ENCODE data around the gene MEF2D. TPM values are rescaled to one million over a fixed set of nuclear protein-coding genes. Genes with fewer than 3 reads are reported as not detected.

The MEF2D gene
- total RNA-seq, 1 experiment from 2014 or later = 7.3 TPM

GRCh38 chr1:156525856-156526489, 25.4 kb upstream of the MEF2D start:
- in situ Hi-C loops (cut with HindIII; ENCODE audit: low sequenced_read_pairs) = no loop called here
- no peak for DNase-seq (ENCODE audit: low spot score)

GRCh38 chr1:156525071-156525501, 24.5 kb upstream of the MEF2D start:
- in situ Hi-C loops (cut with HindIII; ENCODE audit: low sequenced_read_pairs) = no loop called here
- no peak for DNase-seq (ENCODE audit: low spot score)

GRCh38 chr1:156524481-156524869, 23.9 kb upstream of the MEF2D start:
- in situ Hi-C loops (cut with HindIII; ENCODE audit: low sequenced_read_pairs) = no loop called here
- no peak for DNase-seq (ENCODE audit: low spot score)

GRCh38 chr1:156523801-156524480, 23.4 kb upstream of the MEF2D start:
- in situ Hi-C loops (cut with HindIII; ENCODE audit: low sequenced_read_pairs) = no loop called here

GRCh38 chr1:156522443-156522970, 21.9 kb upstream of the MEF2D start:
- in situ Hi-C loops (cut with HindIII; ENCODE audit: low sequenced_read_pairs) = no loop called here
- DNase-seq (ENCODE audit: low spot score) = no peak

More at GRCh38 chr1:156523801-156524480, 23.4 kb upstream of the MEF2D start:
- DNase-seq (ENCODE audit: low spot score) = no peak

GRCh38 chr1:156517748-156518147, 17.2 kb upstream of the MEF2D start:
- in situ Hi-C loops (cut with HindIII; ENCODE audit: low sequenced_read_pairs) = no loop called here
- no peak for DNase-seq (ENCODE audit: low spot score)

- DNase-seq (ENCODE audit: low spot score) = no peak
- in situ Hi-C loops (cut with HindIII; ENCODE audit: low sequenced_read_pairs) = no loop called here
These were observed 16.2 kb upstream of the MEF2D start for GRCh38 chr1:156516821-156517220.

GRCh38 chr1:156515956-156516355, 15.4 kb upstream of the MEF2D start:
- no peak for DNase-seq (ENCODE audit: low spot score)
- in situ Hi-C loops (cut with HindIII; ENCODE audit: low sequenced_read_pairs) = no loop called here

- in situ Hi-C loops (cut with HindIII; ENCODE audit: low sequenced_read_pairs) = no loop called here
- no peak for DNase-seq (ENCODE audit: low spot score)
These were observed 12.6 kb upstream of the MEF2D start for GRCh38 chr1:156513185-156513584.

GRCh38 chr1:156511644-156512043, 11.1 kb upstream of the MEF2D start:
- DNase-seq (ENCODE audit: low spot score) = no peak
- in situ Hi-C loops (cut with HindIII; ENCODE audit: low sequenced_read_pairs) = no loop called here

GRCh38 chr1:156510709-156511108, 10.1 kb upstream of the MEF2D start:
- peak; percentile 88 for DNase-seq (ENCODE audit: low spot score)
- in situ Hi-C loops (cut with HindIII; ENCODE audit: low sequenced_read_pairs) = no loop called here

- no peak for DNase-seq (ENCODE audit: low spot score)
- in situ Hi-C loops (cut with HindIII; ENCODE audit: low sequenced_read_pairs) = no loop called here
These were observed 9.0 kb upstream of the MEF2D start for GRCh38 chr1:156509424-156510034.

GRCh38 chr1:156508955-156509234, 8.3 kb upstream of the MEF2D start:
- DNase-seq (ENCODE audit: low spot score) = no peak
- in situ Hi-C loops (cut with HindIII; ENCODE audit: low sequenced_read_pairs) = no loop called here

GRCh38 chr1:156508205-156508954, 7.8 kb upstream of the MEF2D start:
- in situ Hi-C loops (cut with HindIII; ENCODE audit: low sequenced_read_pairs) = no loop called here
- DNase-seq (ENCODE audit: low spot score) = no peak

- DNase-seq (ENCODE audit: low spot score) = no peak
- in situ Hi-C loops (cut with HindIII; ENCODE audit: low sequenced_read_pairs) = no loop called here
These were observed 5.9 kb upstream of the MEF2D start for GRCh38 chr1:156506450-156506849.

GRCh38 chr1:156505679-156506298, 5.2 kb upstream of the MEF2D start:
- in situ Hi-C loops (cut with HindIII; ENCODE audit: low sequenced_read_pairs) = no loop called here
- no peak for DNase-seq (ENCODE audit: low spot score)

GRCh38 chr1:156504821-156505678, 4.5 kb upstream of the MEF2D start:
- peak; percentile 99 for DNase-seq (ENCODE audit: low spot score)
- in situ Hi-C loops (cut with HindIII; ENCODE audit: low sequenced_read_pairs) = no loop called here

- in situ Hi-C loops (cut with HindIII; ENCODE audit: low sequenced_read_pairs) = no loop called here
- DNase-seq (ENCODE audit: low spot score) = peak; percentile 56
These were observed 3.9 kb upstream of the MEF2D start for GRCh38 chr1:156504438-156504813.
